Measurements from ENCODE around the gene ZNF554. TPM values are rescaled to one million over a fixed set of nuclear protein-coding genes. Genes with fewer than 3 reads are reported as not detected.

The ZNF554 gene
- total and polyA plus RNA-seq, 12 donors, result 0.94 to 6.7 (median 4.7) TPM

DNA sequence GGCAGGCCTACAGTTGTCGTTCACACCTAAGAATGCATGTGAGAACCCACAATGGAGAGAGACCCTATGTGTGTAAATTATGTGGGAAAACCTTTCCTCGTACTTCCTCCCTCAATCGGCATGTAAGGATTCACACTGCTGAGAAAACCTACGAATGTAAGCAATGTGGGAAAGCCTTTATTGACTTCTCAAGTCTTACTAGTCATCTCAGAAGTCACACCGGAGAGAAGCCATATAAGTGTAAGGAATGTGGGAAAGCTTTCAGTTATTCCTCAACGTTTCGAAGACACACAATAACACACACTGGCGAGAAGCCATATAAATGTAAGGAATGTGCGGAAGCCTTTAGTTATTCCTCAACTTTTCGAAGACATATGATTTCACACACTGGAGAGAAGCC lies 32.9 kb downstream of the ZNF554 start:
- intact Hi-C loops (cut with DNase I), result no loop called here
- Histone ChIP-seq H3K9me3 (peaks cover 0 to 100% (median 69%) of the 10 kb centered on the region in 11 donors), H3K36me3 (peaks cover 19 to 93% (median 52%) of the 10 kb centered on the region in 9 donors), H3K27me3 (no peaks in the 10 kb centered on the region), H3K4me1 (no peaks in the 10 kb centered on the region), H3K4me3 (no peak overlapping the region), H3K27ac (no peak overlapping the region)
- WGBS, 2 donors, result 97 to 98% methylated on average over 10 of the region's 10 CpGs
- ATAC-seq (no peak), DNase-seq (no peak)
- TF ChIP-seq, protein P1, sequence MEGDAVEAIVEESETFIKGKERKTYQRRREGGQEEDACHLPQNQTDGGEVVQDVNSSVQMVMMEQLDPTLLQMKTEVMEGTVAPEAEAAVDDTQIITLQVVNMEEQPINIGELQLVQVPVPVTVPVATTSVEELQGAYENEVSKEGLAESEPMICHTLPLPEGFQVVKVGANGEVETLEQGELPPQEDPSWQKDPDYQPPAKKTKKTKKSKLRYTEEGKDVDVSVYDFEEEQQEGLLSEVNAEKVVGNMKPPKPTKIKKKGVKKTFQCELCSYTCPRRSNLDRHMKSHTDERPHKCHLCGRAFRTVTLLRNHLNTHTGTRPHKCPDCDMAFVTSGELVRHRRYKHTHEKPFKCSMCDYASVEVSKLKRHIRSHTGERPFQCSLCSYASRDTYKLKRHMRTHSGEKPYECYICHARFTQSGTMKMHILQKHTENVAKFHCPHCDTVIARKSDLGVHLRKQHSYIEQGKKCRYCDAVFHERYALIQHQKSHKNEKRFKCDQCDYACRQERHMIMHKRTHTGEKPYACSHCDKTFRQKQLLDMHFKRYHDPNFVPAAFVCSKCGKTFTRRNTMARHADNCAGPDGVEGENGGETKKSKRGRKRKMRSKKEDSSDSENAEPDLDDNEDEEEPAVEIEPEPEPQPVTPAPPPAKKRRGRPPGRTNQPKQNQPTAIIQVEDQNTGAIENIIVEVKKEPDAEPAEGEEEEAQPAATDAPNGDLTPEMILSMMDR (IDR thresholded peaks at IDR 0.05), result no peak

DNA sequence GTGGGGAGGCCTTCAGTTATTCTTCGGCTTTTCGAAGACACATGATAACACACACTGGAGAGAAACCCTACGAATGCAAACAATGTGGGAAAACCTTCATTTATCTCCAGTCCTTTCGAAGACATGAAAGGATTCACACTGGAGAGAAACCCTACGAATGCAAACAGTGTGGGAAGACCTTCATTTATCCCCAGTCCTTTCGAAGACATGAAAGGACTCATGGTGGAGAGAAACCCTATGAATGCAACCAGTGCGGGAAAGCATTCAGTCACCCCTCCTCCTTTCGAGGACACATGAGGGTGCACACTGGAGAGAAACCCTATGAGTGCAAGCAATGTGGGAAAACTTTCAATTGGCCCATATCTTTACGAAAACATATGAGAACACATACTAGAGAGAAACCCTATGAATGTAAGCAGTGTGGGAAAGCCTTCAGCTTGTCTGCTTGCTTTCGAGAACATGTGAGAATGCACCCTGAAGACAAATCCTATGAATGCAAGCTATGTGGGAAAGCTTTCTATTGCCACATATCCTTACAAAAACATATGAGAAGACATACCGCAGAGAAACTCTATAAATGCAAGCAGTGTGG lies 33.4 kb downstream of the ZNF554 start:
- WGBS, 2 donors, result 98 to 99% methylated on average over 11 of the region's 11 CpGs
- DNase-seq (no peak), ATAC-seq (no peak)
- Histone ChIP-seq H3K27ac (no peak overlapping the region), H3K27me3 (no peaks in the 10 kb centered on the region), H3K9me3 (peaks cover 0 to 100% (median 66%) of the 10 kb centered on the region in 11 donors), H3K4me1 (no peaks in the 10 kb centered on the region), H3K36me3 (peaks cover 19 to 93% (median 52%) of the 10 kb centered on the region in 9 donors), H3K4me3 (no peak overlapping the region)
- TF ChIP-seq, protein P1 (IDR thresholded peaks at IDR 0.05), result no peak
- intact Hi-C loops (cut with DNase I), result no loop called here

- Histone ChIP-seq H3K4me1 (no peaks in the 10 kb centered on the region), H3K27me3 (no peaks in the 10 kb centered on the region), H3K9me3 (peaks cover 0 to 100% (median 72%) of the 10 kb centered on the region in 11 donors), H3K36me3 (peaks cover 19 to 87% (median 52%) of the 10 kb centered on the region in 9 donors), H3K4me3 (no peak overlapping the region), H3K27ac (no peak overlapping the region)
- ATAC-seq (no peak), DNase-seq (no peak)
- 98 to 99% methylated on average over 3 of the region's 3 CpGs for WGBS, 2 donors
- intact Hi-C loops (cut with DNase I), result no loop called here
- TF ChIP-seq, protein P1 (IDR thresholded peaks at IDR 0.05), result no peak
These were observed 35.2 kb downstream of the ZNF554 start for GRCh38 chr19:2854849-2855248.

DNA sequence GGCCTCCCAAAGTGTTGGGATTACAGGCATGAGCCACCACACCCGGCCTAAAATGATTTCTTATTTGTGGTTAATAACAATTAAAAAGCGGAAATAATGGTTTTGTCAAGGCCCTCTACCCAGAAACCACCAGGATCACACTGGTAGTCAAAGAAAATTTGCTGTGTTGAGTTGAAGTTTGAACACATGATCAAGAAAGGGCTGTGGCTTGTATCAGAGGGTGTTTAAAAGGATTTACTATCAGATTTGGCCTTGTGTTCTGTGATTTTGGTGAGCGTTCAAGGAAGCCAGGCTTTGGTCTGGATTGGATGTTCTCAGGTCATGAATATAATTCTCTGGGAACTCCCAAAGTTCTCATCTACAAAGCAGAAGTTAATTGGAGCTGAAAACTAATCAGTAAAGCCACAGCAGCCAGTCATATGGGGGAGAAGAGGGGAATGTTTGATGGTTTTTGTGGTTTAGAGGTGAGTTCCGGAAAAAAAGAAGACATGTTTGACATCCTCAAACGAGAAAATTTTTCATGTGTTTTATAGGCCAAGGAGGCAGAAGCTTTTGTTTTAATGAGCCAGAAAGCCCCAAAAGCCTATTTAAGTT lies 36.9 kb downstream of the ZNF554 start:
- ATAC-seq (no peak), DNase-seq (no peak)
- TF ChIP-seq, protein P1 (IDR thresholded peaks at IDR 0.05), result no peak
- Histone ChIP-seq H3K27ac (no peak overlapping the region), H3K4me1 (no peaks in the 10 kb centered on the region), H3K27me3 (no peaks in the 10 kb centered on the region), H3K9me3 (peaks cover 0 to 100% (median 69%) of the 10 kb centered on the region in 11 donors), H3K36me3 (peaks cover 13 to 70% (median 38%) of the 10 kb centered on the region in 9 donors), H3K4me3 (no peak overlapping the region)
- intact Hi-C loops (cut with DNase I), result no loop called here
- 94% methylated on average over 5 of the region's 5 CpGs for WGBS, 2 donors
